ENCODE data around the gene FAM184A.
A peak's percentile ranks its signal among the peaks of the same experiment; 100 is the strongest.

FAM184A gene

DNA sequence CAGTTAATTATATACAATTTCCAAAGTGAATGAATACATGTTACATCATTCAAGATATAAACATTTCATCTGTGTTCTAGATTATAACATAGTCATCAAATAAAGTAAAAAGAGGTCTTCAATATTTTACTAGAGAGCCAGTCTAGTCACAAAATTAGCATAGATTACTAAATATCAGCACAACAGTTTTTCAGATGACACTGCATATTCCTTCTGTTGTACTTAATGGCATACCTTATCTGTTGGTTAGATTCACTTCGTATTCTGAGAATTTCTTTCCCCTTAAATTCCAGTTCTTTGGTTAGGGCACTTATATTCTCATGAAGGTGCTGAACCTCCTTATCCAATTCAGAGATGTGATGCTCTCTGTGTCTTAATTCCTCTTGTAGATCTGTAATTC lies 103.7 kb downstream of the FAM184A start:
- DNase-seq (ENCODE audit: insufficient read length, low spot score) (no peak), FAIRE-seq (no peak)

DNA sequence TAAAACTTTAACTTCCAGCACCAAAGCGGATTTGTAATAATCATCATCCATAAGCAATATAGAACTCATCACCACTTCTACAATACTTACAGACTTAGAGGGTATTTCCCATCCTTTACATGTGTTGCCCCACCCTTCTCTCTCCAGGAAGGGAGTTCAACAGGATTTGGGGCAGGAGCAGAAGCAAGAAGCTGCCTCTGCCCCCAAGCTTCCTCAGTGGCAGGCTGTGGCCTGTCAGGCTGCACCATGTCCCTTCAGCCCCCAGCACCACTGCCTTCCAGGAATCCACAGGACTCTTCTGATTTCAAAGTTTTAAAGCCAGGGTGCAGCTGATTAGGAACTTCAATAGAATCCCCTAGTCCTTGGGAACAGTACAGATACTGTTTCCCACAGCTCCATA lies 106.8 kb downstream of the FAM184A start:
- DNase-seq (ENCODE audit: insufficient read length, low spot score) (no peak), FAIRE-seq (no peak)

DNA sequence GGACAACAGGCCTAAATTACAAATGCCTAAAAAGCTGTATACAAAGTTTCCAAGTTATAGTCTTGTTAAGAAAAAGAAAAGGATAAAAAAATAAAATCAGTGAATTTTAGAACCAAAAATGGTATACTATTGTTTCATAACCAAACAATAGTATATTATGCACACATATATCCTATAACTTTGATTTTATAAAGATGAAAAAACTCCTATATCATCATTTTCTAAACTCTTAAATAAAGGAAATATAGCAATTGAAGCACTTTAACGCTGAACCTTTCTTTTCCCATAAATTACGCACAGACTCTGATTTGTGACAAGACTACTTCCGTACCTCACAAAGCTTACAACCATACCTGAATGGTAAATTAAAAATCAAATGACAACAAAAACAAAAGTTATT lies 107.6 kb downstream of the FAM184A start:
- FAIRE-seq (no peak), DNase-seq (ENCODE audit: insufficient read length, low spot score) (no peak)

DNA sequence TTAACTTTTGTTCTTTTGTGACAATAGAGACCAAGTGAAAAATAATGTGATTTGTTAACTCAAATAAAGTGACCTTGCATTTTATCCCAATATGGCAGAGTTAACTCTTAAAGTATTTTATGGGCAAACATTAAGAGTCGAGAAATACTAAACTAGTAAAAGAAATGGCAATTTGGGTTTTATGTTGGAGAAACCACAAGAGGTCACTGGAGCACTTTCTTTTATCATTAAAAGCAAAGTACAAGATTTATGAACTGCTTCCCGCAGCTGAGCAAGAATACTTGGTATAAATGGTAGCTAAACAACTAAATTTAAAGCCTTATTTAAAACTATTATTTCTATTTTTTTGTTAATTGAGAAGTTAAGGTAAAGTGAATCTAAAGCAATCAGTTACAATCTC lies 110.0 kb downstream of the FAM184A start:
- DNase-seq (ENCODE audit: insufficient read length, low spot score) (no peak), FAIRE-seq (no peak)

DNA sequence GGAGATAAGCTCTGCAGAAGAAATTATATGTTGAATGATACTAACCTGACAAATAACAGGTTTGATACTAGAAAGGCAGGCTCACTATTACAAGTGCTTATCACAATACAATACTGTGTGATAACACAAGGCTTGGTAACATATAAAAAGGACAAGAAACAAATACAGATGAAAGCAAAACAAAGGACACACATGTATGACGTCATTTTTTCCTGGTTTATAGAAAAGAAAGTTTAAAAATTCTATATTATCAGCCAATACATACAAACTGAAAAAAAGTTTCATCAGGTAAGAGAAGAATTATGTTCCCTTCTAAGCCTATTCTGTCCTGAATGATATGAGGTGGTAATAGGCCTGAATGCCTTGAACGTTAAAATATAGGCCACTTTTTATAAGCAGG lies 111.2 kb downstream of the FAM184A start:
- DNase-seq (ENCODE audit: insufficient read length, low spot score) (no peak), FAIRE-seq (no peak)

DNA sequence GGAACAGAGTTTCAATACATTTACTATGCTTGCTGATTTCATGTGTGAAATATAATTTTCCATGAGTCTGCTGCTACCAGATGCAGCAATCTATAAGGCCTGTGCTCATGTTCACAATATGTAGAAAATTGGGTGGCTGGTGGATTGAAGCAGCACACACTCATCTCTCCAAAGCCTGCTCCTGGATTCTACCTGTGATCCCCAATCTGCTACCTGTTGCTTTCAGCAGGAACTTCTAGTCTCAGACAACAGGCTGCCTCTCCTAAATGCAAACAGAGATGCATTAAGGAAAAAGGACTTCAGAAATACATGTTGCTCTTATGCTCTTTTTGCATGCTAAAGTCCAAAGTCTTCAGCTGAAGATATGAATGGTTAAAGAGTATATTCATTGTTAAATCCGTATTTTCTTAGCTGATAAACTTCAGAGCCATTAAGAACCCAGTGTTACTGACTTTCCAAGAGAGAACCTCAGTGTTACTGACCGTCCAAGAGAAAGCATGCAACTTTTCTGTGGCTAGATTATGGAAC lies 112.6 kb downstream of the FAM184A start:
- no peak for DNase-seq (ENCODE audit: insufficient read length, low spot score)
- no peak for FAIRE-seq

DNA sequence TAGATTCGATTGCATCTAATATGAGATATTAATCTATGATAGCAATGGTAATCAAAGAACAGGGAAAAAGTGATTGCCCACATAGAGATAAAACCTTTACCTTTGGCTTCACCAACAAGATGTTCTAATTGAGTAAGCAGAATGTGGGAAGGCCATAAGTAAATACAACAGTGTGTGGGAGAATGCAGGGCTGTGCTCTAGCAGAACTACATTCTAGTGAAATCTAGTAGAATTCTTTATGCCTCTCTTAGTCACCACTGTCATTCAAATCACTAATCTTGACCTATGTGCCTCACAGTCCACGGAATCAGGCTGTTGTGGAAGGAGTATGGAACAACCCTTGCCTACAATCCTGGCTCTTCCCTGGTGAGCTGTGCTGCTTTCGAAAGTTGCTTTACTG lies 113.1 kb downstream of the FAM184A start:
- FAIRE-seq, result no peak
- DNase-seq (ENCODE audit: insufficient read length, low spot score), result no peak

DNA sequence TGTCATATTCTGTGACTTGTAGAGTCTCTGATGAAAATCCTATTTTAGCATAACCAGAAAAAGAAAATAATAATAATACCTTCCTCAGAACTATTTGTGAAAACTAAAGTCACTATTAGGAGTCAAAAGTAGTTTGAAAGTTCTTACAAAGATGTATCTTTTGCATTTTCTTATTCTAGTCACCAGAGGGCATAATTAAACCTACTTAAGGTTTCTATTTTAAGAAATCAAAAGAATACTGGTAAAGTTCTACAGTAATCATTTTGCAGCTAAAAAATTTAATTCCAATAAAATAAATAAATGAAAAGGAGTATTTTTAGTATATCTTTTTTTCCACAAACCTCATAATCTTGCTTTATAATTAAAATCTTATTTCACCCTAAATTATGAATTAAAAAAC lies 115.5 kb downstream of the FAM184A start:
- FAIRE-seq (no peak), DNase-seq (ENCODE audit: insufficient read length, low spot score) (no peak)

DNA sequence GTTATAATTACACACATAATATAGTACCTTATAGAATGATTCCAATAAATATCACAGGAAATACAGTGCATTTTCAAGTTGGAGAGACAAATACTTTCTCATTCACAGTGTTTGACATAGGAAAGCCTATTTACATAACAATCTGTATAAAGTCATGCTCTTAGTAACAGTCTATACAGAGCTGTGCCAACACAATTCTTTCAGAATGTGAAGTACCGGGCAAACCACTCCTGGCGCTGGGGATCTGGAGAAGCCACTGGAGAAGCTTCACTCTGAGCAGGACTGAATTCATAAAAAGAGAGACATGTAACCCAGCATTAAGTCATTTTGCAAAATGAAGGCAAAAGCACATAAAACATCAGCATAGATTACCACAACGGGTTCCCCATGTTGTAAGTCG lies 118.6 kb downstream of the FAM184A start:
- DNase-seq (ENCODE audit: insufficient read length, low spot score) (no peak), FAIRE-seq (peak; percentile 21)

DNA sequence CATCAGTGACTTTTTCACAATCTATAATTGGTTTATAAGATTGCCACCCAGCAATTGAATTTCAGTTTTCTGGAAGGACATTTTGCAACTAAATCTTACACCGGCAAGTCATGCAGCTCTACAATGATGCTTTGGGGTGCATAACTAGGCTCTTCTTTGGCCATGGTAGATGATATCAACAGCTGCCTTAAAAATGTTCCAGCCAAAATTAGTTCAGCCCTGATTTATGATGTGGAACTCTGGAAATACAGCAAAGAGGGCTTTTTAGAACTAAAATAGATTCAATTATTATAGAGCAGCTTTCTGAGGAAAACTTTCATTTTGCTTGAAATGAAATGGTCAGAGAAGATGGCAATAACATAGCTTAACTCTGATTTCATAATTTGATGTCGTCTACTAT lies 125.1 kb downstream of the FAM184A start:
- no peak for DNase-seq (ENCODE audit: insufficient read length, low spot score)
- no peak for FAIRE-seq

DNA sequence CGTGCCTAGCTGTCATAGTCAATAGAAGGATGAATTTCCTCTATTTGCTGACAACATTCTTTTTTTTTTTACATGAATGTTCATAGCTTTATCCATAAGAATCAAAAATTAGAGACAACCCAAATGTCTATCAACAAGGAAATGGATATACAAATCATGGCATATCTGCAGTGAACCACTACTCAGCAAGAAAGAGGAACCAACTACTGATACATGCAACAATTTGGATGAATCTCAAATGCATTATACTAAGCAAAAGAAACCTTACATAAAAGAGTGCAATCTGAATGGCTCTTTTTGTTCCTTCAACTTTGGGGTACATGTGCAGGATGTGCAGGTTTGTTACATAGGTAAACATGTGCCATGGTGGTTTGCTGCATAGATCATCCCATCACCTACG lies 125.8 kb downstream of the FAM184A start:
- FAIRE-seq (no peak), DNase-seq (ENCODE audit: insufficient read length, low spot score) (no peak)

DNA sequence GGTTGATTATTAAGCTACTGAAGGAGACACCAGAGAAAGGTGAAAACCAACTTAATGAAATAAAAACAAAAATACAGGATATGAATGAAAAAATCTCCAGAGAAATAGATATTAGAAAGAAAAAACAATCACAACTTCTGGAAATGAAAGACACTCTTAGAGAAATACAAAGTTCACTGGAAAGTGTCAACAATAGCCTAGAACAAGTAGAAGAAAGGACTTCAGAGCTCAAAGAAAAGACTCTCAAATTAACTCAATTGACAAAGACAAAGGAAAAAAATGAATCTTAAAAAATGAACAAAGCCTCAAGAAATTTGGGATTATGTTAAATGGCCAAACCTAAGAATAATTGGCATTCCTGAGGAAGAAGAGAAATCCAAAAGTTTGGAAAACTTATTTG lies 133.2 kb downstream of the FAM184A start:
- no peak for DNase-seq (ENCODE audit: insufficient read length, low spot score)
- no peak for FAIRE-seq

DNA sequence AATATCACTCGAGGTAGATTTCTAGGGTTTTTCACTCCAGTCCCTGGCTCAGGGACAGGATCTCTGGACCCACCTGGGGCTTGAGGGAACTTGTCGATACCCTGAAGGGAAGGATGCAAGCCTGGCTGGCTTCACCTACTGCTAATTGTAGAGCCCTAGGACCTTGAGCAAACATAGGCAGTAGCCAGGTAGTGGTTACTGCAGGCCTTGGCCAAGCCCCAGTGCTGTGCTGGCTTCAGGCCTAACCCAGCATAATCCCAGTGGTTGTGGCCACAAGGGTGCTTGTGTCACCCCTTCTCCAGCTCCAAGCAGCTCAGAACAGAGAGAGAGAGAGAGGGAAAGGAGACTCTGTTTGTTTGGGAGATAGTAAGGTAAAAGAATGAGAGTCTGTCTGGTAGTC lies 137.7 kb downstream of the FAM184A start:
- FAIRE-seq, result no peak

DNA sequence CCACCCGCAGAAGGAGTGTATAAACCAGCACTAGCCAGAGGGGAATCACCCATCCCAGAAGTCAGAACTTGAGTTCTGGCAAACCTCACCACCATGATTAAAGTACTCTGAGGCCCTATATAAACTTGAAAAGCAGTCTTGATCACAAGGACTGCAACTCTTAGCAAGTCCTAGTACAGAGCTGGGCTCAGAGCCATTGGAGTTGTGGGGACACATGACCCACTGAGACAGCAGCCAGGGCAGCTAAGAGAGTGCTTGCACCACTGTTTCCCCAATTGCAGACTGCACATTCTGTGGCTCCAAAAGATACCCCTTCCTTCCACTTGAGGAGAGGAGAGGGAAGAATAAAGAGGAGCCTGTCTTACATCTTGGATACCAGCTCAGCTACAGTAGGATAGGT lies 138.8 kb downstream of the FAM184A start:
- FAIRE-seq (no peak), DNase-seq (ENCODE audit: insufficient read length, low spot score) (no peak)

More for the DNA sequence above, 137.7 kb downstream of the FAM184A start:
- DNase-seq (ENCODE audit: insufficient read length, low spot score), result no peak

DNA sequence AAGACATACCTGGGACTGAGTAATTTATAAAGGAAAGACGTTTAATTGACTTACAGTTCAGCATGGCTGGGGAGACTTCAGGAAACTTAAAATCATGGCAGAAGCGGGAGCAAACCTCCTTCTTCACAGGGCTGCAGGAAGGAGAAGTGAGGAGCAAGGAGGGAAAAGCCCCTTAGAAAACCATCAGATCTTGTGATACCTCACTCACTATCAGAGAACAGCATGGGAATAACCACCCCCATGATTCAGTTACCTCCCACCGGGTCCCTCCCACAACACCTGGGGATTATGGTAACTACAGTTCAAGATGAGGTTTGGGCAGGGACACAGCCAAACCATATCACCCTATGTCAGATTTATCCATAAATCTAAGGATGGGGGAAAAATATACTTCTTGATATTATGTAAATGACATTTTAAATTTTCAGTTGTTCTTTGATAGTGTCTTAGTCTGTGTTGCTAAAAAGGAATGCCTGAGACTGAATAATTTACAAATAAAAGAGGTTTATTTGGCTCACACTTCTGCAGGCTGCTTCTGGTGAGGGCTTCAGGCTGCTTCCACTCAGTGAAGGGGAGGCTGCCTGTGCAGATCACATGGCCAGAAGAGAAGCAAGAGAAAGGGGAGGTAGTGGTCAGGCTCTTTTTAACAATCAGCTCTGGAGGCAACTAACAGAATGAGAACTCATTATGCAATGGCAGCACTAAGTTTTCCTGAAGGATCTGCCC lies 142.3 kb downstream of the FAM184A start:
- no peak for FAIRE-seq
- no peak for DNase-seq (ENCODE audit: insufficient read length, low spot score)

DNA sequence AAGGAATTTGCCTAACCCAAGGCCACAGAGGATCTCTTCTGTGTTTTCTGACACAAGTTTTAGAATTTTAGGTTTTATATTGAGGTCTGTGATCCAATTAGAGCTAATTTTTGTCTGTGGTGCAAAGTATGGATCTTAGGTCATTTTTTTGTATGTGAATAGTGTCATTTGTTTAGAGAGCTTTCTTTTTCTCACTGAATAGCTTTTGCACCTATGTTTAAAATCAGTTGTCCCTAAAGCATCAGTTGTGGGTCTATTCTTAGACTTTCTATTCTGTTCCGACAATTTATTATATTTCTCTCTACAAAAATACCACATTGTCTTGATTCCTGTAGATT lies 143.2 kb downstream of the FAM184A start:
- no peak for FAIRE-seq
- no peak for DNase-seq (ENCODE audit: insufficient read length, low spot score)

DNA sequence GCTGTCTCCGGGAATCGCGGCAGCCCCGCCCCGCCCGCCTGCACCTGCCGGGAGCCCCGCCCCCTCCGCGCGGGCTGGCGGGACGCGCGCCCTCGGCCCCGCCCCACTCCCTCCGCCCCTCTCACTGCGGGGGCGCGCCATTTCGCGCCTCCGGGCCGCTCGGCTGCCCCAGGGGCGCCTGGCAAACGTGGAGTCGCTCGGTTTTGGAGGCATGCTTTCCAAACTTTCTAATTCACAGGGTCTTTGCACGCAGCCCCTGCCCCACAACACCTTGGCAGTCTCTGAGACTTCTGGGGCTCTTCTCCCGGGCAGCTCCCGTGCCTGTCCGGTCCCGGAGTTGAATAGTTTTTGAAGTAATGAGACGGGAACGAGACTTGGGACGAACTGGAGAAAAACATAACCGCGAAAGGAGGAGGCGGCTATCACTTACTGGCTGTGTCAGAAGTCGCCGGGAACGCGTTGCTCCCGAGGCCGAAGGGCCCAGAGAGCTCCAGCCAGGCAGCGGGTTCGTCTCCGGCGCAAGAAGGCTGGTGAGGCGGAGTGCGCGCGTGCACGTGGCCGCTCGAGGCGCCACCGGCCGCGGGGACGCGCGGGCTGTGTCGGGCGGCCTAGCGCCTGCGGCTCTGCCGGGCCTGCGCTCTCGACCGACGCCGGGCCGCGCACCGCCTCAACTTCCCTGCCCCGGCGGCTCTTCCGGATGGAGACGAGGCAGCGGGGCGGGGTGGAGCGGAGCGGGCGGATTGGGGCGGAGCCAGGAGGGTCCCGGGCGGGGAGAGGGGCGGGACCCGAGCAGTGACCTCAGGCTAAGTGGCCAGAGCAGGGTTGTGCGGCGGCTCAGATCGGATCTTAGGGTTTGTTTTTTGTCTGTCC lies 143.8 kb downstream of the FAM184A start, which contains the start of gene MCM9:
Gene MCM9 (minus strand): TSS at position 699 of the 870 bp plus-strand sequence. CDS start 3,436 bp downstream, outside the sequence.
- peak; percentile 91 for FAIRE-seq
- DNase-seq (ENCODE audit: insufficient read length, low spot score), result peak; percentile 85

DNA sequence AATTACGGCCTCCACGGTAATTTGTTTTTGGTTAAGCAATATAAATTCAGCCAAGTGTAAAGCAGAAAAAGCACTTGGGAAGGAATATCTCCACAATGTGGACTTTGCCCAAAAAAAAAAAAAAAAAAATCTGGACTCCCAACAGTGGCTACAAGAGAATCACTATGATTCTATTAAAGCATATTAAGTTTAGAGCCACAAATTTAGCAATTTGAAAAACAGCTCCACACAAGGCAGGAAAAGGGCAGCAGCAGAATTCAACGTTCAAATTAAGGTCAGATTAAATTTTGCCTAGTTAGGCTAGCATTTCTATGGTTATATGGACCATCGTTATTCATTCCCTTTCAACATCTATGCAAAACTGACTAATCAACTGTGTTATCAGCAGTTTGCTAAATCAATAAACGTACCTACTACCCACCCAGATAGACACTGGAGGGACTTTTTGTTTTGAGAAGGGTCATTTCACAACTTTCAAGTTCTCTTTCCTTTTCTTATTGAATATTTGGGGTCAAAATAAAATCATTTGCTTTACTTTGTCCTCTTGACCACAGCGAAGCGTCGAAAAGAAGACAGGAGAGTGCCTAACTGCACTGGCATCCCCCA lies 144.5 kb downstream of the FAM184A start:
- DNase-seq (ENCODE audit: insufficient read length, low spot score) (no peak), FAIRE-seq (peak; percentile 11)

DNA sequence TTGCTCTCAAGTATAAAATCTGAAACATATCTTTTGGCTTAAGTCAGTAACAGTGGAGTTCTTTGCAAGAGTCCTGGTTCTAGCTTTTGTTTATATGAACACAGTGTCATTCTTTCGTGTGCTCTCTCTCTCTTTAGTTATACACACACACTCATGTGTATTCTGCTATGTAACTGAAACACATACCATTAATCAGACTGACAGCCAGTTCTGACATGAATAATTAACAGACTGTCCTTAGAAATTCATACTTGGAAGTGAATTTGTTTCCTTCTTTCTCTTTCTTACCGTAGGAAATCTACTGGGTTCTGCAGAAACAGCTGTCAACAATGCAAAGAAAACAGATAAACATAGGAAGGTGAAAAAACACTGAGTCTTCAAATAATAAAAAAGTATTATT lies 146.0 kb downstream of the FAM184A start:
- no peak for FAIRE-seq
- no peak for DNase-seq (ENCODE audit: insufficient read length, low spot score)

DNA sequence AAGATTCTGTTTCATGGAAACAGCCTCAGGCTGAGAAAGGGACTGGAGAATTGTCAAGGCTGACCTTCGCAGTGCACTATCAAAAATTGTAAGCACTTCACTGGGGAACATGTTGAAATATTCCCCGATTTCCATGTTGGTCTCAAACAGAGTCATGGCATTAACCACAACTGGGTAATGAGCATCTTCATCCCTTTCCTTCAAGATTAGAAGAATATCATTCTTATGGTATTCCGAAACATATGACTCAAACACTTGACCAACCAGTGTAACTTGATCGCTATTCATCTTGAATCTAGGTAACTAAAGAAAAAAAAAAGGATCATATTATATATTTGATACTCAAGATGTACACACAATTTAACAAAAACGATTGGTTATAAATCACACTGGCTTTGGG lies 147.0 kb downstream of the FAM184A start:
- no peak for FAIRE-seq
- no peak for DNase-seq (ENCODE audit: insufficient read length, low spot score)

DNA sequence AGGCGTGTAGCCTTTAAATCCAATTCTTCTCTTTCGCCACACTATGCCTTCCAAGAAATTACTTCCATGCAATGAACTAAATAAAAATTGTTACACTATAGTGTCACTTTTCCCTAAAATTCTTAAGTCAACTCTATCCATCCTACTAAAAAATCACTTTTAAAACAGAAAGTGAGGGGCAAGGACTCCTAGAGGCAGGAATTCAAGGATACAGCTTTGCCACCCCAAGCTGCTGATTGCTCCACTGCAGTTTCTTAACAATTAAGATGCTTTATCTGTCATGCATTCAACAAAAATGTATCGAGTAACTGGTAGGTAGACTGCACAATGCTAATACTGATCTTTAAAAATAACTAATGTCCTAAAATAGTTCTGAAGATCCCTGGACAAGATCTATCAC lies 147.8 kb downstream of the FAM184A start:
- FAIRE-seq, result no peak
- DNase-seq (ENCODE audit: insufficient read length, low spot score), result no peak

DNA sequence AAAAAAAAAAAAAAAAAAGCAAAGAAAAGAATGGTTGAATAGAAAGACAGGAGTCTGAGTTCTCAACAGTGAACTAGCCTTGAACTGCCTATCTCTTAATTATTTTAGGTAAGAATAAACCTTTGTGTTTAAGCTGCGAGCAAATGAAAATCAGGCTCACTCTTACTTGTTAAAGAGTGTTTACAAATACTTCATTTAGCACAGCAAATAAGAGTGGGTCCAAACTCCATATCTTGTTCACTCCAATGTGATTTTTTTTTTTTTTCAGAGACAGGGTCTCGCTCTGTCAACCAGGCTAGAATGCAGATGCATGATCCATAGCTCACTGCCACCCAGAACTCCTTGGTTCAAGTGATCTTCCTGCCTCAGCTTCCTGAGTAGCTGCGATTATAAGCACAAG lies 155.4 kb downstream of the FAM184A start:
- FAIRE-seq (no peak), DNase-seq (ENCODE audit: insufficient read length, low spot score) (no peak)
